Tibial nerve (tissue), 4 donors: Measurements from ENCODE around the gene PLPPR1. TPM values are rescaled to one million over a fixed set of nuclear protein-coding genes. Genes with fewer than 3 reads are reported as not detected.

Source experiments
- DNase-seq, 2 donors: peaks; one replicate each; pipeline ENCODE4 v3.0.0-alpha.2; 2019; ENCODE audit warnings: low spot score in 2 of 2
- H3K27ac ChIP-seq, 4 donors: fragments of 200-600 bp; sonication (generic) in 3 of 4; one replicate each; pipeline ENCODE4 v1.5.1; 2017 to 2019; ENCODE audit warnings: mild to moderate bottlenecking in 1 of 4
- H3K27me3 ChIP-seq, 2 donors: fragments of 200-600 bp; sonication (generic) in 1 of 2; one replicate each; pipeline versions ENCODE4 v1.5.1 to v1.6.0; 2017 to 2019
- H3K36me3 ChIP-seq, 3 donors: fragments of 200-600 bp; sonication (generic); one replicate each; pipeline ENCODE4 v1.5.1; 2018 to 2019
- H3K4me1 ChIP-seq, 4 donors: fragments of 200-600 bp; sonication (generic) in 3 of 4; one replicate each; pipeline ENCODE4 v1.5.1; 2017 to 2019
- H3K4me3 ChIP-seq, 4 donors: fragments of 200-600 bp; sonication (generic) in 3 of 4; one replicate each; pipeline ENCODE4 v1.5.1; 2017 to 2019; ENCODE audit warnings: mild to moderate bottlenecking in 1 of 4, moderate library complexity in 1 of 4
- H3K9me3 ChIP-seq, 4 donors: fragments of 200-600 bp; sonication (generic) in 3 of 4; one replicate each; pipeline ENCODE4 v1.5.1; 2017 to 2019
- EP300 ChIP-seq, 2 donors: sonication (generic); formaldehyde crosslinking; IDR thresholded peaks; one replicate each; pipeline ENCODE4 v1.6.1; 2017; ENCODE audit warnings: antibody characterized with exemption in 2 of 2, mild to moderate bottlenecking in 1 of 2
- POLR2A ChIP-seq, 2 donors: fragments of 450-650 bp; IDR thresholded peaks; one replicate each; pipeline ENCODE4 v1.6.1; 2017; ENCODE audit warnings: antibody characterized with exemption in 2 of 2, mild to moderate bottlenecking in 2 of 2, moderate library complexity in 2 of 2
- WGBS, 2 donors: methylation state at CpG; one replicate each; pipeline ENCODE4 v1.1.5; 2018; 5-methylcytosine and 5-hydroxymethylcytosine counted together
- total RNA-seq, 4 donors: library from RNA; depleted of rRNA; stranded (reverse); fragments of >200 nt; gene quantifications; one replicate each; pipeline ENCODE4 v1.1.0, GENCODE V29; 2016
- TF ChIP-seq, protein P1 (sequence below), 5 experiments: fragments of 200-600 bp in 3 of 5; fragments of 450-650 bp in 2 of 5; sonication (generic) in 3 of 5; IDR thresholded peaks; one replicate each; pipeline ENCODE4 v1.5.1; 2016 to 2019; ENCODE audit warnings: antibody characterized with exemption in 5 of 5, mild to moderate bottlenecking in 3 of 5, moderate library complexity in 2 of 5

Gene PLPPR1
- total RNA-seq, 4 donors from 2014 or later = 0.30 to 7.6 (median 2.5) TPM

DNA sequence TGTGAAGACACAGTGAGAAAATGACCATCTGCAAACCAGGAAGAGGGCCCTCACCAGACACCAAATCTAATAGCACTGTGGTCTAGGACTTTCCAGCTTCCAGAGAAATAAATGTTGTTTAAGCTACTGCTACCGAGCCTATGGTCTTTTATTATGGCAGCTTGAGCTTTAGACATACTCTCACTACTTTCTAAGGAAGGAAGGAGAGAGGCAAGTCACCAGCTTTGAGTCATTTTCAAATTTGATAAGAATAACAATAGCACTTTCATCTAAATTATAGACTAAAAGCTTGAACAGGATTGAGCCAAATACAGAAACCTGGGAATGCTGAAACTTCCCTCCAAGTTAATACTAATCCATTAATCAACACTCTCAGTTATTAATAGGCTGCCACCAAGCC, 64.4 kb downstream of the PLPPR1 start:
- H3K36me3 ChIP-seq = no peaks in the 10 kb centered on the region
- no peaks in the 10 kb centered on the region for H3K4me1 ChIP-seq
- no peaks in the 10 kb centered on the region for H3K27me3 ChIP-seq
- TF ChIP-seq, protein P1, sequence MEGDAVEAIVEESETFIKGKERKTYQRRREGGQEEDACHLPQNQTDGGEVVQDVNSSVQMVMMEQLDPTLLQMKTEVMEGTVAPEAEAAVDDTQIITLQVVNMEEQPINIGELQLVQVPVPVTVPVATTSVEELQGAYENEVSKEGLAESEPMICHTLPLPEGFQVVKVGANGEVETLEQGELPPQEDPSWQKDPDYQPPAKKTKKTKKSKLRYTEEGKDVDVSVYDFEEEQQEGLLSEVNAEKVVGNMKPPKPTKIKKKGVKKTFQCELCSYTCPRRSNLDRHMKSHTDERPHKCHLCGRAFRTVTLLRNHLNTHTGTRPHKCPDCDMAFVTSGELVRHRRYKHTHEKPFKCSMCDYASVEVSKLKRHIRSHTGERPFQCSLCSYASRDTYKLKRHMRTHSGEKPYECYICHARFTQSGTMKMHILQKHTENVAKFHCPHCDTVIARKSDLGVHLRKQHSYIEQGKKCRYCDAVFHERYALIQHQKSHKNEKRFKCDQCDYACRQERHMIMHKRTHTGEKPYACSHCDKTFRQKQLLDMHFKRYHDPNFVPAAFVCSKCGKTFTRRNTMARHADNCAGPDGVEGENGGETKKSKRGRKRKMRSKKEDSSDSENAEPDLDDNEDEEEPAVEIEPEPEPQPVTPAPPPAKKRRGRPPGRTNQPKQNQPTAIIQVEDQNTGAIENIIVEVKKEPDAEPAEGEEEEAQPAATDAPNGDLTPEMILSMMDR (IDR thresholded peaks at IDR 0.05) = no peak
- TF ChIP-seq EP300 (IDR thresholded peaks at IDR 0.05) (no peak), POLR2A (IDR thresholded peaks at IDR 0.05) (no peak)
- no peak for DNase-seq
- no peak overlapping the region for H3K4me3 ChIP-seq
- no peaks in the 10 kb centered on the region for H3K9me3 ChIP-seq
- H3K27ac ChIP-seq = no peak overlapping the region
- WGBS, 2 donors = 76 to 78% methylated on average over 1 of the region's 1 CpG

DNA sequence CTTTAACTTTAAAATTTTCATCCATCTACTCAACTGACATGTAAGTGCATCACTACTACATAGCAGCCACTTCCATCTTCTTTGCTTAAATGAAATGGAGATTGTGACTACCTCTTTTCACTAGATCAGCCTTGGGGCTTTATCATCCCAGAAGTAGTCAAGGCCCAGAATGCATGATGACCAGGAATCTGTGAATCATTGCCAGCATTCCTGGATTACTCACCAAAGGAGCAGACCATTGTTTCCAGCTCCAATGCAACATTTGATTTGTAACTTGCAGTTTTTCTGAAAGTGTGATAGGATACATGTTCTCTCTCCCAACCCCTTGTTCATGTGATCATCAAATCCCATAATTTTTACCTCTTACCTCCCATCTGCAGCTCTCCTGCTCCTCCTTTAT, 65.1 kb downstream of the PLPPR1 start:
- TF ChIP-seq, protein P1 (IDR thresholded peaks at IDR 0.05) = no peak
- TF ChIP-seq POLR2A (IDR thresholded peaks at IDR 0.05) (no peak), EP300 (IDR thresholded peaks at IDR 0.05) (no peak)
- H3K4me1 ChIP-seq = no peaks in the 10 kb centered on the region

DNA sequence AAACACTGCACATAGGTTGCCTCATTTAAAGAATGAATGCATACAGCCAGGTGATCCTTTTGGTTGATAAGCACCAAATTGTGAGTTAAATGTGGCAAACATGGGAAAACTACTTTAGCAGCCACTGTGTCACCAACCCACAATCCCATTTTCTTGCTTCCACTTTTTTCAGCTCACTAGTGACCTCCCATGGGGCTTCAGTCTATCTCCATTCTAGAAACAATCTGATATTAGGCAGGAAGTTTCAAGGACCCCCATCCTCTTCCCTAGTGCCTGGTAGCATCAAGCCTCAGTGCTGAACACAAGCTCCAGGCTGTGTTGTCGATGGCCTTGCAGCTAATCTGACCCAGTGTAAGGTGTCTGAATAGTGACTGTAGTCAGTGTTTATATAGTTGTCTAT, 66.2 kb downstream of the PLPPR1 start:
- Histone ChIP-seq H3K27me3 (no peaks in the 10 kb centered on the region), H3K27ac (no peak overlapping the region), H3K4me3 (no peak overlapping the region), H3K4me1 (no peaks in the 10 kb centered on the region), H3K9me3 (no peaks in the 10 kb centered on the region), H3K36me3 (no peaks in the 10 kb centered on the region)
- no peak for DNase-seq
- 57 to 83% methylated on average over 1 of the region's 1 CpG for WGBS, 2 donors
- TF ChIP-seq, protein P1 (IDR thresholded peaks at IDR 0.05) = no peak
- TF ChIP-seq POLR2A (IDR thresholded peaks at IDR 0.05) = no peak
- no peak for TF ChIP-seq EP300 (IDR thresholded peaks at IDR 0.05)

More for the DNA sequence above, 65.1 kb downstream of the PLPPR1 start:
- no peaks in the 10 kb centered on the region for H3K36me3 ChIP-seq
- no peak for DNase-seq
- H3K4me3 ChIP-seq = no peak overlapping the region
- H3K9me3 ChIP-seq = no peaks in the 10 kb centered on the region
- no peaks in the 10 kb centered on the region for H3K27me3 ChIP-seq
- no peak overlapping the region for H3K27ac ChIP-seq

DNA sequence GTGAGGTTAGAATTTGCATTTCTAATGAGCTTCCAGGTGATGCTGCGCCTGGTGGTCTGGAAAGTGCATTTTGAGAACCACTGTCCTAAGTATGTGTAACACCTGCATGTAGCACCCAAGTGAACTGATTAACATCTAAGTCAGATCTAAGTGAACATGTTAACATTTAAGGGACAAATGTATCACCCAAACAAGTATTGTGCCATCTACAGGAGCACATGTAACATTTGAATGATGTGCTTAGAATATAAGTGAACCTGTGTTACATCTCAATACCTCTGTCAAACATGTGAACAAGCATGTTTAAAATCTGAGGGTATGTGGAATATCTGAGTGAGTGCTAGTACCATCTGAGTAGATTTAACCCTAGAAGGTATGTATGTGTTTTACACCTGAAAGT, 68.7 kb downstream of the PLPPR1 start:
- Histone ChIP-seq H3K27me3 (no peaks in the 10 kb centered on the region), H3K9me3 (no peaks in the 10 kb centered on the region), H3K4me1 (no peaks in the 10 kb centered on the region), H3K27ac (no peak overlapping the region), H3K4me3 (no peak overlapping the region), H3K36me3 (no peaks in the 10 kb centered on the region)
- 38 to 50% methylated on average over 1 of the region's 1 CpG for WGBS, 2 donors
- no peak for DNase-seq
- no peak for TF ChIP-seq EP300 (IDR thresholded peaks at IDR 0.05)
- TF ChIP-seq, protein P1 (IDR thresholded peaks at IDR 0.05) = no peak
- TF ChIP-seq POLR2A (IDR thresholded peaks at IDR 0.05) = no peak

DNA sequence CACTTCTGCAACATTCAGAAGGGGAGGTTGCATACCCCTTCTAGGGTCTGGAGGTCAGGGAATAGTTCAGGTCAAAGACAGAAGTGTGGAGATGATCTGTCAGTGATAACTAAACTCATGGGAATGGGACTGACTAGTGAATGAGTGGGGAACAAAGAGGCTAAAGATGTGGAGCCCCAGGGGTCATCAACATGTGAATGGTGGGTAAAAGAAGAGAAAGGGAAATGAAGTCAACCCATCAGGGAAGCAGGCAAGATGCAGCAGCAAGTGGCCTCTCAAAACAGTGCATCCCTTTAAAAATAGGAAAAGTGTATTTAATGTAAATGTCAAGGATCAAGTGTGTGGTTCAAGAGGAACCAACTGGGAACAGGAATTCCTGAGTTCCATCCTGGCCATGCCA, 69.9 kb downstream of the PLPPR1 start:
- no peaks in the 10 kb centered on the region for H3K36me3 ChIP-seq
- no peaks in the 10 kb centered on the region for H3K9me3 ChIP-seq
- no peak overlapping the region for H3K27ac ChIP-seq
- H3K4me3 ChIP-seq = no peak overlapping the region
- H3K4me1 ChIP-seq = no peaks in the 10 kb centered on the region
- TF ChIP-seq, protein P1 (IDR thresholded peaks at IDR 0.05) = no peak
- TF ChIP-seq POLR2A (IDR thresholded peaks at IDR 0.05) (no peak), EP300 (IDR thresholded peaks at IDR 0.05) (no peak)
- no peak for DNase-seq
- H3K27me3 ChIP-seq = no peaks in the 10 kb centered on the region
